ENCODE data around the gene MAPKAPK3.

MAPKAPK3 gene

GRCh38 chr3:50660386-50660785, 43.4 kb downstream of the MAPKAPK3 start:
- ATAC-seq = no peak
- TF ChIP-seq PATZ1 (CRISPR knock-in tag; IDR thresholded peaks at IDR 0.05; ENCODE audit: borderline replicate concordance) = no peak
- no peak for TF ChIP-seq ARNTL (CRISPR knock-in tag; IDR thresholded peaks at IDR 0.05; ENCODE audit: borderline replicate concordance, low read depth)
- no peak for TF ChIP-seq ZFP30 (CRISPR knock-in tag; IDR thresholded peaks at IDR 0.05)
- no peak for TF ChIP-seq CREB5 (CRISPR knock-in tag; IDR thresholded peaks at IDR 0.05; ENCODE audit: low read depth)
- TF ChIP-seq TCF4 (CRISPR knock-in tag; IDR thresholded peaks at IDR 0.05; ENCODE audit: borderline replicate concordance) = no peak
- no peak for TF ChIP-seq ISL1 (CRISPR knock-in tag; IDR thresholded peaks at IDR 0.05)
- TF ChIP-seq CSDC2 (CRISPR knock-in tag; IDR thresholded peaks at IDR 0.05) = no peak
- no peak for TF ChIP-seq ESRRG (CRISPR knock-in tag; IDR thresholded peaks at IDR 0.05)
- no peak for TF ChIP-seq TOX (CRISPR knock-in tag; IDR thresholded peaks at IDR 0.05; ENCODE audit: borderline replicate concordance)
- TF ChIP-seq POU6F1 (CRISPR knock-in tag; IDR thresholded peaks at IDR 0.05; ENCODE audit: borderline replicate concordance, low read depth) = no peak
- TF ChIP-seq OSR1 (CRISPR knock-in tag; IDR thresholded peaks at IDR 0.05) = no peak
- no peak for TF ChIP-seq TSHZ2 (CRISPR knock-in tag; IDR thresholded peaks at IDR 0.05)
- TF ChIP-seq ZC3H10 (CRISPR knock-in tag; IDR thresholded peaks at IDR 0.05) = no peak
- TF ChIP-seq ZNF565 (CRISPR knock-in tag; conservative IDR thresholded peaks at IDR 0.05; ENCODE audit: low read depth) = no peak
- no peak for TF ChIP-seq ZFP3 (CRISPR knock-in tag; IDR thresholded peaks at IDR 0.05)
- no peak for TF ChIP-seq GLIS3 (CRISPR knock-in tag; IDR thresholded peaks at IDR 0.05)

- no peak for TF ChIP-seq TSHZ2 (CRISPR knock-in tag; IDR thresholded peaks at IDR 0.05)
- no peak for TF ChIP-seq ZNF70 (CRISPR knock-in tag; IDR thresholded peaks at IDR 0.05)
- no peak for TF ChIP-seq ESRRG (CRISPR knock-in tag; IDR thresholded peaks at IDR 0.05)
- TF ChIP-seq RARB (CRISPR knock-in tag; IDR thresholded peaks at IDR 0.05) = no peak
- no peak for TF ChIP-seq PPARA (CRISPR knock-in tag; IDR thresholded peaks at IDR 0.05; ENCODE audit: borderline replicate concordance)
- no peak for TF ChIP-seq BACH2 (CRISPR knock-in tag; IDR thresholded peaks at IDR 0.05; ENCODE audit: borderline replicate concordance)
- TF ChIP-seq SNAI2 (CRISPR knock-in tag; IDR thresholded peaks at IDR 0.05) = no peak
- no peak for TF ChIP-seq POU6F1 (CRISPR knock-in tag; IDR thresholded peaks at IDR 0.05; ENCODE audit: borderline replicate concordance, low read depth)
- no peak for TF ChIP-seq ZNF565 (CRISPR knock-in tag; conservative IDR thresholded peaks at IDR 0.05; ENCODE audit: low read depth)
- TF ChIP-seq ZNF8 (CRISPR knock-in tag; IDR thresholded peaks at IDR 0.05) = no peak
- no peak for ATAC-seq
Measured at GRCh38 chr3:50661321-50661837, 44.4 kb downstream of the MAPKAPK3 start.
